BE2C (cell line): Measurements from ENCODE around the gene EPN1.

Experiments
- DNase-seq: peaks from one replicate; pipeline ENCODE4 v3.0.0-alpha.2; 2020
- H3K27me3 ChIP-seq: fragments of 250-450 bp; sonication (Bioruptor Pico); 2 replicates; pipeline ENCODE4 v1.5.1; 2020; ENCODE audit warnings: mild to moderate bottlenecking
- H3K36me3 ChIP-seq: fragments of 250-450 bp; sonication (Bioruptor Pico); 2 replicates; pipeline ENCODE4 v1.5.1; 2020; ENCODE audit warnings: mild to moderate bottlenecking
- H3K4me1 ChIP-seq: fragments of 250-450 bp; sonication (Bioruptor Pico); 2 replicates; pipeline ENCODE4 v1.5.1; 2020
- H3K4me3 ChIP-seq: 2 replicates; pipeline ENCODE4 v1.5.1; 2011; ENCODE audit warnings: low read depth, low read length
- H3K9me3 ChIP-seq: fragments of 250-450 bp; sonication (Bioruptor Pico); 2 replicates; pipeline ENCODE4 v1.5.1; 2020
- TF ChIP-seq, protein P1 (sequence below): IDR thresholded peaks from 2 replicates; pipeline ENCODE4 v1.5.1; 2012; ENCODE audit warnings: mild to moderate bottlenecking, low read depth, low read length

The EPN1 gene

DNA sequence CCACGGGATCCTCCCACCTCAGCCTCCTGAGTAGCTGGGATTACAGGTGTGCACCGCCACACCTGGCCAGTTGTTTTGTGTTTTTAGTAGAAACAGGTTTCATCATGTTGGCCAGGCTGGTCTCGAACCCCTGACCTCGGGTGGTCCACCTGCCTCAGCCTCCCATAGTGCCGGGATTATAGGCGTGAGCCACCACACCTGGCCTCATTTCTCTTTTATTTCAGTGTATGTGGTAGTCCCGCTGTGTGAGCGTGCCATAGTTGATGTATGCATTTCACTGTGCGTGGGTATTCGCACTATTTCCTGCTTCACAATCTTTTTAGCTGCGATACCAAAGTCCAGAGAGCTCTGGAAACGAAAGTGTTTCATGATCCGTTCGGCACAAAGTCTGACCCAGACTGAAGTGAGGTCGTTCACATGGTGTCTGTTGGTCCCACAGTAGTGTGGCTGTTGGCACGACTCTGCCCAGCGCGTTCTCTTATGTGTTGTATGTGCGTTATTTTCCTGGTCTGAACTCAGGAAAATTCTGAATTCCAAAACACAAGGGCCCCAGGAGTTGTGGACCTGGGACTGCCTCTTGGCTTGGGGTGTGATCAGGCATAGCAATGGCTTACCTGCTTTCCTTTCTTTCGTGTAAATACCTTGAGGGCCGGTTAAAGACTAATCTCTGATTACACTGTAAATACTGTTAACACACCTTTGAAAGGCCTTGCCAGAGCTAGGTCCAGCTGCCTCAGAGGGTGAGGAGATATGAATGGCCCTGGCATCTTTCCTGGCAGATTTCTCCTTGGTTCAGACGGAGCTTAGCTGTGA is 8.6 kb downstream of the EPN1 start:
- TF ChIP-seq, protein P1, sequence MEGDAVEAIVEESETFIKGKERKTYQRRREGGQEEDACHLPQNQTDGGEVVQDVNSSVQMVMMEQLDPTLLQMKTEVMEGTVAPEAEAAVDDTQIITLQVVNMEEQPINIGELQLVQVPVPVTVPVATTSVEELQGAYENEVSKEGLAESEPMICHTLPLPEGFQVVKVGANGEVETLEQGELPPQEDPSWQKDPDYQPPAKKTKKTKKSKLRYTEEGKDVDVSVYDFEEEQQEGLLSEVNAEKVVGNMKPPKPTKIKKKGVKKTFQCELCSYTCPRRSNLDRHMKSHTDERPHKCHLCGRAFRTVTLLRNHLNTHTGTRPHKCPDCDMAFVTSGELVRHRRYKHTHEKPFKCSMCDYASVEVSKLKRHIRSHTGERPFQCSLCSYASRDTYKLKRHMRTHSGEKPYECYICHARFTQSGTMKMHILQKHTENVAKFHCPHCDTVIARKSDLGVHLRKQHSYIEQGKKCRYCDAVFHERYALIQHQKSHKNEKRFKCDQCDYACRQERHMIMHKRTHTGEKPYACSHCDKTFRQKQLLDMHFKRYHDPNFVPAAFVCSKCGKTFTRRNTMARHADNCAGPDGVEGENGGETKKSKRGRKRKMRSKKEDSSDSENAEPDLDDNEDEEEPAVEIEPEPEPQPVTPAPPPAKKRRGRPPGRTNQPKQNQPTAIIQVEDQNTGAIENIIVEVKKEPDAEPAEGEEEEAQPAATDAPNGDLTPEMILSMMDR, result no peak
- DNase-seq, result no peak
- peaks cover 77% of the 10 kb centered on the region for H3K36me3 ChIP-seq

DNA sequence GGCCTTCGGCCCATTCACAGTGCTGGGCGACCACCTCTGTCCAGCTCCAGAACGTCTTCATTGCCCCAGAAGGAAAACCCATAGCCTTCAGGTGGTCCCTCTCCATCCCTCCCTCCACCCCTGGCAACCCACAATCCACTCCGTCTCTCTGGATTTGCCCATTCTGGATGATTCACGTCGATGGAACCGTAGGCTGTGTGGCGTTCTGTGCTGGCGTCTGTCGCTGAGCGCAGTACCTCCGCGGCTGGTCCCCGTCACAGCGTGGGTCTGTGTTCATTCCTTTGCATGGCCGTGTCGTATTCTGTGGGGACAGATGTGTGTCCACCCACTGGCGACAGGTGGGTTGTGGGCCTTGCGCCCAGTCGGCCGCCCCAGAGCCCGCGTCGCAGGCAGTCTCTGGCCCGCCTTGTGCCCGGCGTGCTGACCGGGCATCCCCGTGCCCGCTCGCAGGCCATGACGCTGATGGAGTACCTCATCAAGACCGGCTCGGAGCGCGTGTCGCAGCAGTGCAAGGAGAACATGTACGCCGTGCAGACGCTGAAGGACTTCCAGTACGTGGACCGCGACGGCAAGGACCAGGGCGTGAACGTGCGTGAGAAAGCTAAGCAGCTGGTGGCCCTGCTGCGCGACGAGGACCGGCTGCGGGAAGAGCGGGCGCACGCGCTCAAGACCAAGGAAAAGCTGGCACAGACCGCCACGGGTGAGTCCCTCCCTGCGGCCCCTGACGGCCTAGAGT is 10.1 kb downstream of the EPN1 start:
- H3K4me3 ChIP-seq, result no peak overlapping the region
- peaks cover 76% of the 10 kb centered on the region for H3K36me3 ChIP-seq

More for the DNA sequence above, 8.6 kb downstream of the EPN1 start:
- Histone ChIP-seq H3K4me3 (no peak overlapping the region), H3K4me1 (peaks cover 8% of the 10 kb centered on the region), H3K9me3 (no peaks in the 10 kb centered on the region), H3K27me3 (no peaks in the 10 kb centered on the region)

DNA sequence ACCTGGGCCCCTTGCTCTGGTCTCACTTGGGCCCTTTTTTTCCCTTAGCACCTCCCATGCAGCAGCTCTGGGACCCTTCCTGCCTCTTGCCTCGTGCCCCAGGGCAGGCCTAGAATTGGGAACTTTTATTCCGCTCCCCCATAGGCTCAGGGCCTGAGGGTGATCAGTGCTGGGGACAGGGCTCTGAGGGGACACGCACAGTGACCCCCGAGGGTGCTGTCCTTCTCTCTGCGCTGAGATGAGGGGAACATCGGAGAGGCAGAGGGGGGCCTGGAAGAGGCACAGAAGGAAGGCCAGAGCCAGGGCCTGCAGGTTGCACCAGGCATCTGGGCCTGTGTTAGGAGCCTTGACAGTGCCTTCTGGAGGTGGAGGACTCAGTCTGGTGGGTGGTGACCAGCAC is 10.8 kb downstream of the EPN1 start:
- Histone ChIP-seq H3K36me3 (peaks cover 77% of the 10 kb centered on the region), H3K4me3 (no peak overlapping the region)
- TF ChIP-seq, protein P1, result no peak

More for the DNA sequence above, 10.1 kb downstream of the EPN1 start:
- Histone ChIP-seq H3K27me3 (no peaks in the 10 kb centered on the region), H3K9me3 (no peaks in the 10 kb centered on the region), H3K4me1 (peaks cover 12% of the 10 kb centered on the region)
- TF ChIP-seq, protein P1, result no peak
- peak; percentile 7 for DNase-seq

DNA sequence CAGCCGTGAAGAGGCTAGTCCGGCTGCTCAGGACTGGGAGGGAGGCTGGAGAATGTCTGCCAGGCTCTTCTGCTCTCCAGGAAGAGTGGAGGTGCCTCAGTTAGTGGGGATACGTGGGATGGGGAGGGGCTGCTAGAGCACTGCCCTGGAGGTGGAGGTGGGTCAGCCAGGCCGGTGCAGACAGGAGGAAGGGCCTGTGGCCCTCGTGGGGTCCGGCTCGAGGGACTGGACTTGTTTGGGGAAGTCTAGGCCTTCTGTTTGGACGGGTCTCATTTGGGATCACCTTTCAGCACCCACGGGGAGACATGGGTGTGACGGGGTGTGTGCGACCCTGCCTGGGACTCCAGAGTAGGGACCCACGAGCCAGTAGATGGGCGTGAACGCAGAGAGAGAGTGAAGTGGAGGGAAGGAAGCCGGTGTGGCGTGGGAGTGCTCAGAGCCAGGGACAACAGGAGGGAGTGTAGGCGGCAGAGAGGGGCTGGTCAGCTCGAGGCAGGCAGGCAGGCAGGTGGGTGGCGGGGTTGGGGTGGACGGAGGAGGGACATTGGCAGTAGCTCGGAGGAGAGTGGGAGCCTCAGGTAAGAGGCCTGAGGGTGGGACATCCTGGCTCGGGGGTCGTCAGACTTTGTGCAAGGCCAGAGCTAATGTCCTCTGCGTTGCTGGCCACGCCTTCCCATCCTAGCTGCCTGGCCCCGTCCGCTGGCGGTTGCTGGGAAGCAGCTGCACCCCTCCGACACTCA is 11.5 kb downstream of the EPN1 start:
- TF ChIP-seq, protein P1, result no peak
- Histone ChIP-seq H3K9me3 (no peaks in the 10 kb centered on the region), H3K4me3 (no peak overlapping the region), H3K36me3 (peaks cover 74% of the 10 kb centered on the region), H3K4me1 (peaks cover 12% of the 10 kb centered on the region), H3K27me3 (no peaks in the 10 kb centered on the region)
- no peak for DNase-seq

More for the DNA sequence above, 10.8 kb downstream of the EPN1 start:
- Histone ChIP-seq H3K9me3 (no peaks in the 10 kb centered on the region), H3K27me3 (no peaks in the 10 kb centered on the region), H3K4me1 (peaks cover 12% of the 10 kb centered on the region)
- DNase-seq, result no peak

DNA sequence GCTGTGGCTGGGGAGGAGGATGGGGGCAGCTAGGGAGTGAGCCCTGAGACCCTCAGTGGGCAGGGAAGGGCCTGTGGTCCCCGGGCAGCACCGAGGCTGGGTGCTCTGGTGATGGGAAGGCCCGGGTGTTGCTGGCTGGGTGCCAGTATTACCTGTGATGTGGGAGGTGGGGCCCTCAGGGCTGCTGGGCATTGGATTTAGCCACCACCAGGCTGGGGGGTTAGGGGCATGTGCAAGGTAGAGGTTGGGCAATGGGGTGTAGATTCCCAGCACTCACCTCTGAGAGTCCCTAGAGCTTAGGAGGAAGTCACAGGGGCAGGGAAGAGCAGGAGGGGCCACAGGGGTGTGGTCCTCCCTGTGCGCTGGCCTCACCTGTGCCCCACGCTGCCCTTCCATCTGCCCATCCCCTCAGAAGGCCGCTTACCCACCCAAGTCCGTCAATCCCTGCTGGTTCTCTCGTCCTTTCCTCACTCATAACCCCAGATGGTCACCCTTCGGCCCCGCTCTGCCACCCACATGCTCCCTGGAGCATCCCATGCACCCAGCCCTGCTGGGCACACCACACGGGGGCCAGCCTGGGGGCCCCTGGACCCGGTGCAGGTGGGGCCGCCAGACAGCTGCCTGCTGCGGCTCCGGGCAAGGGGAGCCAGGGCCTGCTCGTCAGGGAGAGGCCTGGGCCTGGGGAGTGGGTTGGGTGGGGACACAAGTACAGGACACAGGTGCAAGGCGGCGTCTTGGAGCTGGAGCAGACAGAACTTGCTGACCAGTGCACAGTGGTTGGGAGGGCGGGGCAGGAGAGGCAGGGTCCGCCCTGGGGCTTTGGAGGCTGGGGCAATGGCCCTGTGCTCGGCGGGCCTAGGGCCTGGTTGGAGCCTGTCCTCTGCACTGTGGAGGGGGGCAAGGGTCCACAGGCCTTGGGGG is 12.5 kb downstream of the EPN1 start:
- peaks cover 12% of the 10 kb centered on the region for H3K4me1 ChIP-seq
- peaks cover 70% of the 10 kb centered on the region for H3K36me3 ChIP-seq
- H3K27me3 ChIP-seq, result no peaks in the 10 kb centered on the region
- no peaks in the 10 kb centered on the region for H3K9me3 ChIP-seq
- no peak for DNase-seq
- TF ChIP-seq, protein P1, result no peak
- H3K4me3 ChIP-seq, result no peak overlapping the region
